ENCODE data around the gene TOMM20L.
A peak's percentile ranks its signal among the peaks of the same experiment; 100 is the strongest.
"Not testable (repeated sequence)": the region's sequence is repeated elsewhere in the genome, so short reads cannot be mapped to it uniquely, and the experiment has no call there.

Gene TOMM20L

DNA sequence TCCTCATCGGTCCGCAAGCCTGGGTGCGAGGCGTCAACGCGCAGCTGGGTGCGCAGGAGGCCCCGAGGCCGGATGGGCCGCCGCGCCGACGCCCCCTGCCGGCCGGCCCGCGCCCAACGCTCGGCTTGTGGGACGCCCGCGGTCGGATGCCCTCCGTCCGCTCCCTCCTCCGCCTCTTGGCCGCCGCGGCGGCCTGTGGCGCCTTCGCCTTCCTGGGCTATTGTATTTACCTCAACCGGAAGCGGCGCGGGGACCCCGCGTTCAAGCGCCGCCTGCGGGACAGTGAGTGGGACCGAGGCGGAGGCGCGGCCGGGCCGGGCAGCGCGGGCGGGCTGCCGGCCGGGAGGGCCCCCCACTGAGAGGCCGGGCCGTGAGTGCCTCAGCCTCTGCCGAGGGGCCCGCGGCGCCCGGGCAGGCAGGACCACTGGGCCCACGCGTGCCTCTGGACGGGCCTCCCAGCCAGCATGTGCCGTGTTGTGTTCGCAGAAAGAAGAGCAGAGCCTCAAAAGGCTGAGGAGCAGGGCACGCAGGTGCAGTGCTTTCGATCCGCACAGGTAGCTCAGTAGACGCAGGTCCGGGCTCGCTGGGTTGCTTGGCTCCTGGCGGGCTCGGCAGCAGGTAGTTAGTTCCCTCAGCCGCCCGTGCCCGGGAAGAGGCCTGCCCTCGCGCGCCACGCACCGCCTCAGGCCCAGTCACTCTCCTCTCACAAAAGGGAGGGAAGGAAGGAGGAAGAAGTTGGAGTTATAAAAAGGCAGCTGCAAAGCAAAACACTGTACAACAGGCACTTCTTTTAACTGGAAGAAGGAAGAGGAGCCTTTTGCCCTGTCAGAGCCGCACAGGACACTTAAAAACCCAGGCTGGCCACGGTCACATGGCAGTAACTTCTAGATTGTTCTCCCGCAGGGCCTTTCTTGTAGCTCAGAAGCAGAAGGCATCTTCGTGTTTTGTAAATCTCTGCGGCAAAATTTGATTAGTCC lies at the start of gene TOMM20L:
TSS of gene TOMM20L (plus strand) at position 119 of the 977 bp plus-strand sequence. CDS start at position 147, 28 bp downstream.
- DNase-seq (ENCODE audit: low spot score): peak; percentile 37

DNA sequence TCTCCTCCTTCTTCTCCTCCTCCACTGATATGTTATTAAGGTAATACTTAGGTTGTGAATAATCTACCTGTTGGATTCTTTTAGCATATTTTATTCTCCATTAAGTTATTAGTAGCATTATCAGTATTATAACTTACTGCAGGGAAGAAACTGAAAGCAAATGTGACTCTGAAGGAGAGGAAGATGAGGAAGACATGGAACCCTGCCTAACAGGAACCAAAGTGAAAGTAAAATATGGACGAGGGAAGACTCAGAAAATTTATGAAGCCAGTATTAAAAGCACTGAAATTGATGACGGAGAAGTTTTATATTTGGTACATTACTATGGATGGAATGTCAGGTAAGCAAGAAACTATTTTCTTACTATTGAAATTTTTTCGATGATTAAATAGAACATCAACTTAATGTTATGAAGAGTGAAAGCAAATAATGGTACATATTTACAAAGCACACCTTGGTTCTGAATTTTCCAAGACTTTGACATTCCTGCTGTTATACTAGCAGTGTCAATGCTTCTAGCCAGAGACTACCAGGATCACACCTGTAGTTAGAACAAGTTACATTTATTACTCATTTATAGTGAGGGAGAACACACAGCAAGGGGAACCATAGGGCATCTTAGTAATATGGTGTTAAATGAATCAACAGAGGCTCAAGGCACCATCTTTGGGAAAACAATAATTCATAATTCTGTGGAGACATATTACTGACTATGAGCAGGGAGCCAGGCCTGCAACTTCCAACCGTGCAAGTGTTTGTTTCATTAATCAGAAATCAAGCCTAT lies 42.0 kb upstream of the TOMM20L start:
- no peak for DNase-seq (ENCODE audit: low spot score)

DNA sequence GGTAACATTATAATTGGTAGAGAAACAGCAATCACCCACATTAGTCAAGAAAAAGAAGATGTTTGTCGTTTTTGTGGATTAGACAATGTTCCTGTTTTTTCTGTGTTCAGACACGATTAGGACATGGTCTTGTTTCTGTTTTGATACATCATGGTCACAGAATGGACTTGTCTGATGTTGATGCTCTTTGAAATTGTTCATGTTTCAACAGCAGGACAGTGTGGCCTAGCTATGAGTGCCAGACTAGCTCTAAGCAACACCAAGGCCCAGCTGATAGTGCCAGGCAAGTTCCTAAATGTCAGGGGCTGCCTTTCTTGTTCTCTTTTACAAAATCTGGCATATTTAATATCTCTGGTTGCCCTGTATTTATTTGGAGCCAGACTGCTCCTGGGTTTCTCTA lies 40.9 kb upstream of the TOMM20L start:
- no peak for DNase-seq (ENCODE audit: low spot score)

DNA sequence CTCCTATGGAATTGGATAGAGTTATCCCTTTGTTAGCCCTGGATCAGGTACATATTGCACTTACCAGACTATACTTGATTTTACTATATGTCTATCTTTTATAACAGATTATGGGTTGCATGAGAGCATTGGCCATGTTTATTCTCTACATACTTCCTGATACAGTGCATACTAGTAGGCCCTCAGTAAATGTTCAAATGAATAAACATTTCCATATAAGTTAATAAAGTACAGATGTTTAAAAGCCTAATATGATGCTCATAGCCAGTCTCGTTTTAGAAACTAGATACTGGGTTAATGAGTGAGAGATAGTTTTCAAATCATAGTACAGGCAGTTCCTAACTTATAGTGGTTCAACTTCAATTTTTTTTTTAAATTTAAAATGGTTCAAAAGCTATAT lies 39.5 kb upstream of the TOMM20L start:
- DNase-seq (ENCODE audit: low spot score): no peak

DNA sequence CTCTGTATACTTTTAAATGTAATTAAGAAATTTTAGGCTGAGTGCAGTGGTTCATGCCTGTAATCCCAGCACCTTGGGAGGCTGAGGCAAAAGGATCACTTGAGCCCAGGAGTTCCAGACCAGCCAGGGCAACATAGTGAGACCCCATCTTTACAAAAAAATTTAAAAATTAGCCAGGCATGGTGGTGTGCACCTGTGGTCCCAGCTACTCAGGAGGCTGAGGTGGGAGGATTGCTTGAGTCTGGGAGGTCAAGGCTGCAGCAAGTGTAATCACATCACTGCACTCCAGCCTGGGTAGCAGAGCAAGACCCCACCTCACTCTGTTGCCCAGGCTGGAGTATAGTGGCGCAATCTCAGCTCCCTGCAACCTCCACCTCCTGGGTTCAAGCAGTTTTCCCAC lies 33.5 kb upstream of the TOMM20L start:
- not testable (repeated sequence) for DNase-seq (ENCODE audit: low spot score)

DNA sequence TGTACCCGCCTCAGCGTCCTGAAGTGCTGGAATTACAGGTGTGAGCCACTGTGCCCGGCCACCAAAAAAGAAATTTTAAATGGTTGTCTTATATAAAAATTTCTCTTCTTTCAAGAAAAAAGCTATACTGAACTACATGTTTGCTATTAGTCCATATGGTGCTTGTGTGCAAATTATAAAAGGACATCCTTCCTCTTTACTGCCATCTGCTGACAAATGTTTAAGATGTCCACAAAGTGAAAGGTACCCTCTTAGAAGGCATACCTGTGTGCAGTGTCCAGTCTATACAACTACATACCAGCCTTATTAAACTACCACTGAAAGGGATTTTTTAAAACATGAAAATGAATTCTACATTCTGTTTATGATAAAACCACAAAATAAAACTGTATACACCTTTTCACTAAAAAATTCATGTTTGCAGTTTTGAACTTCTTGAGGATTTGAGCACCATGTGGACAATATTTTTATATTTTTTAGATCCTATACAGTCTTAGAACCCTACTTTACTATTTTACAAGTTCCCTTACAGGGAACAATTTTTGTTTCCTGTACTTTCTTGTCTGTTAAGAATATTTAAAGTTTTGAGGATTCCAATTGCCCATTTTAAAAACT lies 32.8 kb upstream of the TOMM20L start:
- peak; percentile 38 for DNase-seq (ENCODE audit: low spot score)

DNA sequence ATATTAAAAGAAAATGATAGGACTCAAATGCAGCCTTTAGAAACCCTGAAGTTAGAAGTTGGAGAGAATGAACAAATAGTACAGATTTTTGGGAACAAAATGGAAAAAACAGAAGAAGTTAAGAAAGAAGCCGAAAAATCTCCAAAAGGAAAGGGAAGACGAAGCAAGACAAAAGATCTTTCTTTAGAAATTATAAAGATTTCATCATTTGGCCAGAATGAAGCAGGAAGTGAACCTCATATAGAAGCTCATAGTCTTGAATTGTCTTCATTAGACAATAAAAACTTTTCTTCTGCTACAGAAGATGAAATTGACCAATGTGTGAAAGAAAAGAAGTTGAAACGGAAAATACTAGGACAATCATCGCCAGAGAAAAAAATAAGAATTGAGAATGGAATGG lies 31.4 kb upstream of the TOMM20L start:
- DNase-seq (ENCODE audit: low spot score): no peak

DNA sequence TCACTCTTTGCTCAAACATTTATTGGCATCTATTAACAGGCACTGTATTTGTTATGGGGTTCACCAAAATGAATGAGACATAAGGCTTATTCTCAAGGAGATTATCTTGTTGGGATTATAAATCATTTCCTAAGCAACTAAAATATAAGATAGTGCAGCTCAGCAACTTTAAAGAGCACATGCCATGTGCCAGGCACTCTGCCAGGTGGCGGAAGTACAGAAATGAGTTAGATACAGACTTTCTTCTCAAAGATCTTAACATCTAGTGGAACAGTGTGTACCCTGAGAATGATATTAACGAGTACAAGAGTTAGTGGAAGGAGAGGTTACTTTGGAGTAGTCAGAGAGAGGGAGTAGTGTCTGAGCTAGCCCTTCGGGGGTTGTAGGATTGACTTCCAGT lies 28.4 kb upstream of the TOMM20L start:
- DNase-seq (ENCODE audit: low spot score): no peak

DNA sequence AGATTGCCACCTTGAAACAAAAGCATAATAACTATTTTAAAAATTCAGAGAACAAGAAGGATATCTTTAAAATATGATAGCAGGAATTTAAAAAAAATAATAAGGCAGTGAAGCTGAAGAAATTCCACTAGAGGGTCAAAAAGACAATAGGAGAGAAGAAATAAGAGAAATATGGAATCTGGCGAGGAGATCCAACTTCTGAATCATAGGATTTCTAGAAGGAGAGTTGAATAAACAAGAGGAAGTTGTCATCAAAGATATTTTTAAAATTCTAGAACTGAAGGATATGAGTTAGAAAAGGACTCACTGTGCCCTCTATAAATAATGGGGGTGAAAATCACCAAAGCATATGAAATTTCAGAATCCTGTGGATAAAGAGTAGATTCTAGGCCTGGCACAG lies 26.8 kb upstream of the TOMM20L start:
- no peak for DNase-seq (ENCODE audit: low spot score)

DNA sequence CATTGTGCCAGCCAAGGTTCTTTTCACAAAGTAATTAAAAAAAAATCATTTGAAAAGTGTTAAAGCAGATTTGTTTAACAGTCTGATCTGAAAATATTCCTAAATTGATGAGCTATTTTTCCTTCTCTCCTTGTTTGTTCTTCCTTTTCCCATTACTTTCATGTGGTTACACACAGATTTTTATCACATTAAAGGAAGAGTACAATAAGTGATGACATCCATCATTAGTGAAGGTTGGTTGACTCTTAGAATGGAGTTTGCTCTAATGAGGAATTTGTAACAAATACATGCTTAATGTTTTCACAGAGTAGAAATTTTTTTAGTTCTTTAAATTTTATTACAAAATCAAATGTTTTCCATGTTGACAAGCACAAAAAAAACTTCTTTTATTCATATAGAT lies 18.9 kb upstream of the TOMM20L start:
- DNase-seq (ENCODE audit: low spot score): no peak

DNA sequence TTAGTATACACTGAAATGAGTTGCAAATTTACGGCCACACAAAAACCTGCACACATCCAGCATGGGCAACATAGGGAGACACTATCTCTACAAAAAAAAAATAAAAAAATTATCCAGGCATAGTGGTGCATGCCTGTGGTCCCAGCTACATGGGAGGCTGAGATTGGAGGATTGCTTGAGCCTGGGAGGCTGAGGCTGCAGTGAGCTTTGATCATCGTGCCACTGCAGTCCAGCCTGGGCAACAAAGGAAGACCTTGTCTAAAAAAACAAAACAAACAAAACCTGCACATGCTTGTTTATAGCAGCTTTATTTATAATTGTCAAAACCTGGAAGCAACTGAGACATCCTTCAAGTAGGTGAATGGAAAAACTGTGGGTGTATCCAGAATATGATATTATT lies 4.9 kb upstream of the TOMM20L start:
- no peak for DNase-seq (ENCODE audit: low spot score)

DNA sequence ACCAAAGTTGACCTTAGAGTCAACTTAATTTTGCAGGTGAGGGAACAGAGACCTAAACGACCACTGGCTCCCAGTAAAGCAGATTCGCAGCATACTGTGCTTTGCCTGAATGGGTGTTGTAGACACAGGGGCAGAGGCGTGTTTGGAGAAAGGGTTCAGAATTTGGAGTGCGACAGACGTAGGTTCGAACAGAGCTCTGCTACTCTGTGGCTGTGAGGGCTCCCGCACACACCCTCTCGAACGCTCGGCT lies 243 bp upstream of the TOMM20L start:
- DNase-seq (ENCODE audit: low spot score): no peak

DNA sequence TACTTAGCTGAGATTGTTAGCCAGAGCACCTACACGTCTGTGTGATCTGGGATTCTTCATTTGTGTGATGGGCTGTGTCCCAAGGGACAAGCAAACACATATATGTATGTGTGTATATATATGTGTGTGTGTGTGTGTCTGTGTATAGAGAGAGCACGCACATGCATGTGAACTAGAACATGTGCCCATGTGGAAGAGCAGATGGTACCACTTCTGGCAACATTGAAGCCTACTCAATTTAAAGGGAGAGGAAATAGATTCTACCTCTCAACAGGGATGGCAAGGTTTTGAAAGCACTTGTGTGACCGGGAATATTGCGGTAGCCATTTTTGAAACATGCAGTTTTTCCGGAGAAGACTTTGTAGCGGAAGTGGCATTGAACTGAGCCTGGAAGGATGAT lies 1.4 kb downstream of the TOMM20L start:
- no peak for DNase-seq (ENCODE audit: low spot score)

DNA sequence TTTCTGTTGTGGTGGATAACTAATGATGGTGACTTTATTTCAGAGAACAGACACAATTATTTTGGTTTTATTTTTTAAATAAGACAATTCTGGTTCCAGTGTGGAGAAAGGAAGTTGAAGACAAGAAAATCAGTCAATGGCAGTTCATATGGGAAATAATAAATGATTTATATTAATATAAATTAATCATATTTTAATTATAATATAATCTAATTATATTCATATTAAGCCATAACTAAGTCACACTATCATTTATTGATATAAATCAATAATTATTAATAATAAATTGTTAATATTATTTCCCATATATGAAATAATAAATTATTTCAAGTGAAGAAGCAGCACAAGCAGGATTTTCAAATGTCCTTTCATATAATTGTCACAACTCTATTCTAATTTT lies 2.8 kb downstream of the TOMM20L start:
- DNase-seq (ENCODE audit: low spot score): no peak

DNA sequence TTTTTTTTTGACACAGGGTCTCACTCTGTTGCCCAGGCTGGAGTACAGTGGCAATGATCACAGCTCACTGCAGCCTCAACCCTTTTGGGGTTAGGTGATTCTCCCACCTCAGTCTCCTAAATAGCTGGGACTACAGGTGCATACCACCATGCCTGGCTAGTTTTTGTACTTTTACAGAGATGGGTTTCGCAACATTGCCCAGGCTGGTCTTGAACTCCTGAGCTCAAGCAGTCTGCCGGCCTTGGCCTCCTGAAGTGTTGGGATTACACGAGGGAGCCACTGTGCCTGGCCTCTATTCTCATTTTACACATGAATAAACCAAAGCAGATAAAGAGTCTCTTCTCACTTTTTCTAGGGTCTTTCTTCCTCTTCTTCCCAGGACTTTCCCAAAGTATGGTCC lies 3.2 kb downstream of the TOMM20L start:
- no peak for DNase-seq (ENCODE audit: low spot score)

DNA sequence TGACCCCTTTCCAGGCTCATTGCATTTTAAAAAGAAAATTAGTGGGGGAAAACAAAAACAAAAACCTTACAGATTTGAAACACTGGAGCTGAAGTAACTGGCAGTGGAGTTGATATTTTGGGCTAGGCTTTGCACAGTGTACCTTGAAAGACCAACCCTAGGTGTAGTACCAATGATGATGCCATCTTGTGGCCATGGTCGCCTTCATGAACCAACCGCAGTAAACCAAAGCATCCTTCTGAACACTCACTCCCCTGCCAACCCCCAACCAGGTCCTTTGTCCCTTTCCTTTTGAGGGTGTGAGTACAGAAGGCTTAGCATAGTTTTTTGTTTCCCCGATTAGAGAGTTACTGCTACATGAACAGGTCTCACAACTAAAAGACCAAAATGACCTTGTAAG lies 5.9 kb downstream of the TOMM20L start:
- DNase-seq (ENCODE audit: low spot score): no peak

DNA sequence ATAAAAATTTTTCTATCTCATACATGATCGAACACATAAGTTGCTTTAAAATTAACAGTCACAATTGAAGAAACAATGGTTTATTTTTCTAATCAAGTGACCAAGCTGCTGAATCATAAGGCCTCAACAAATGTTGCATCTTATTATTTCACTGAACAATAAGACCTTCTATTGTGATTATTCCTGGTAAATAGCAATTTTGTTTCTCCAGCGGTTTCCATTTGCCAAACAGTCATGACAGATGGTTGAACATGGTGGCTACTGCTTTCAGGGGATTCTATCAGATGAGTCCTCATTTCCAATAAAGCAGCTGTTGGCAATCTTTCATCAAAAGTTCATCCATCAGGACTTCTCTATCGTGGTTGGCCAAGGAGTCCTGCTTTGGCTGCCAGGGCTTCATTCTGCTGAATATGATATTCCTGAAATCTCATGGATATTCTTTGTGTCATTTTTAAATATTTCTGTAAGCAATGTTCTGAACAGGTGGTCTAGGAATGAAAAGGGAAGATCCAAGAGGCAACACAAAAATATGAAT lies 13.0 kb downstream of the TOMM20L start:
- DNase-seq (ENCODE audit: low spot score): peak; percentile 95

DNA sequence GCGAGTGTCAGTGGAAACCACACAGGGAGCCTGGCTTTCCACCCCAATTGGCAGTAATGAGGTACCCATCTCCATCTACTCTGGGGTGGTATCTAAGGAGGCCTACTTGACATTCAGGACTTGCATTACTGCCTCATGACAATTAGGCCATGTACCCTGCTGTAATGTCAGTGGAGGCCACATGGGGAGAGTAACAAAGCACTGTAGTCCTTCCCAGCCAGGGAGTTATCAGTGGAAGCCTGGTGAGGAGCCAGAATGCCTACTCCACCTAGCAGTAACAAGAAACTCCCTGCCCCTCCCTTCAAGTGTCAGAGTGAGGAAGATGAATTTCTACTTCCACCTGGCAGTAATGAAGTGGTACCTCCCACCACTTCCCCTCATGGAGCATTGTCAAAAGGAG lies 19.1 kb downstream of the TOMM20L start:
- no peak for DNase-seq (ENCODE audit: low spot score)

DNA sequence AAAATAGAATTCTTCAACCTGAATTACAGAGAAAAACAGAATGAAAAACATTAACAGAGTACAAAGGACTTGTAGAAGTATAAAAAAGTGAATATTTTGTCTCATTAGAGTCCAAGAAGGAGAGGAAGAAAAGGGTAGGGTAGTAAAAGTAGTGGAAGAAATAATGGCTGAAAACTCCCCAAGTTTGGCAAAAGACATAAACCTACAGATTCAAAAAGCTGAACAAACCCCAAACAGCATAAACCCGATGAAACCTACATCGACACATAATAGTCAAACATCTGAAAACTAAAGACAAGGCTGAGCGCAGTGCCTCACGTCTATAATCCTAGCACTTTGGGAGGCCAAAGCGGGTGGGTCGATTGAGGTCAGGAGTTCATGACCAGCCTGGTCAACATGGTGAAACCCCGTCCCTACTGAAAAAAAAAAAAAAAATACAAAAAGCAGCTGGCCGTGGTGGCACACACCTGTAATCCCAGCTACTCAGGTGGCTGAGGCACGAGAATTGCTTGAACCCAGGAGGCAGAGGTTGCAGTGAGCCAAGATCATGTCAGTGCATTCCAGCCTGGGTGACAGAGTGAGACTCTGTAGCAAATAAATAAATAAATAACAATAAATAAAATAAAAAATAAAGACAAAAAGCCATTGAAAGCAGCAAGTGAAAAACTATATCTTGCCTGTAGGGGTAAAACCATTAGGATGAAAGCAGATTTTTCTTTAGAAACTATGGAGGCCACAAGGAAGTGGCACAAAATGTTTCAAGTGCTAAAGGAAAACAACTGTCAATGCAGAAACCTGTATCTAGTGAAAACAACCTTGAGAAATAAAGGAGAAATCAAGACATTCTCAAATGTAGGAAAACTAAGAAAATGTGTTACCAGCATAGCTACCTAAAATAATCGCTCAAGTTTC lies 20.2 kb downstream of the TOMM20L start:
- DNase-seq (ENCODE audit: low spot score): no peak

DNA sequence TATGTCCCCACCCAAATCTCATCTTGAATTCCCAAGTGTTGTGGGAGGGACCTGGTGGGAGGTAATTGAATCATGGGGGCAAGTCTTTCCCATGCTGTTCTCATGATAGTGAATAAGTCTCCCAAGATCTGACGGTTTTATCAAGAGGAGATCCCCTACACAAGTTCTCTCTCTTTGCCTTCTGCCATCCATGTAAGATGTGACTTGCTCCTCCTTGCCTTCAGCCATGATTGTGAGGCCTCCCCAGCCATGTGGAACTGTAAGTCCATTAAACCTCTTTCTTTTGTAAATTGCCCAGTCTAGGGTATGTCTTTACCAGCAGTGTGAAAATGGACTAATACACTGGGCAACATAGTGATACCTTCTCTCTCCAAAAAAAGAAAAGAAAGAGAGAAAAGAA lies 21.2 kb downstream of the TOMM20L start:
- not testable (repeated sequence) for DNase-seq (ENCODE audit: low spot score)

DNA sequence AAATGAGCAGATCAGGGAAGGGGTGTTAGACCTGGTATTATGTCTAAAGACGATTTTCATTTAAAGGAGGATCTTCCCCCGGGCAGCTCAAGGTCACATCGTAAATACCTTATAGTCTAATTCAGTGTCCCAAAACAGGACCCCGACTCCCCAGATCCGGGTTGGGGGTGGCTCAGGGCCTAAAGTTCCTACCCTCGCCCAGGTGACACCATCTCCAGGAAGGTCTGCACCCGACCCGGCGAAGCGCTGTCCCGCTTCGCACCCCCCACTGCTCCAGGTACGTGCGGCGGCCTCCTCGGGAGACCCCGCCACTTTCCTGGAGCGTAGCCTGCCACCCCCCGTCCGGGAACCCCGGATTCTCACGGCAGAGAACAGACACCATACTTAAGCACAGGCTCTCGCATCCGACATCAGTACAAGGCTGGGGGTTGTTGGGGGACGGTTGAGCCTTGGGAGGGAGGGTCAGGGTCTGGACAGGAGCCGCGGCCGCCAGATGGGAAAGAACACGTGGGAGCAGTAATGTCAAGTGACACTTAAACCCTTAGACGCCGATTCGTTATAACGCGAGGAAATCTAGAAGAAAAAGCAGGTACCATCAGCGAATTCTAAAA lies 31.0 kb downstream of the TOMM20L start:
- DNase-seq (ENCODE audit: low spot score): peak; percentile 27
